ENCODE results near the gene ITGA7. TPM values are rescaled to one million over a fixed set of nuclear protein-coding genes. Genes with fewer than 3 reads are reported as not detected.
A peak's percentile ranks its signal among the peaks of the same experiment; 100 is the strongest.

Gene ITGA7, protein sequence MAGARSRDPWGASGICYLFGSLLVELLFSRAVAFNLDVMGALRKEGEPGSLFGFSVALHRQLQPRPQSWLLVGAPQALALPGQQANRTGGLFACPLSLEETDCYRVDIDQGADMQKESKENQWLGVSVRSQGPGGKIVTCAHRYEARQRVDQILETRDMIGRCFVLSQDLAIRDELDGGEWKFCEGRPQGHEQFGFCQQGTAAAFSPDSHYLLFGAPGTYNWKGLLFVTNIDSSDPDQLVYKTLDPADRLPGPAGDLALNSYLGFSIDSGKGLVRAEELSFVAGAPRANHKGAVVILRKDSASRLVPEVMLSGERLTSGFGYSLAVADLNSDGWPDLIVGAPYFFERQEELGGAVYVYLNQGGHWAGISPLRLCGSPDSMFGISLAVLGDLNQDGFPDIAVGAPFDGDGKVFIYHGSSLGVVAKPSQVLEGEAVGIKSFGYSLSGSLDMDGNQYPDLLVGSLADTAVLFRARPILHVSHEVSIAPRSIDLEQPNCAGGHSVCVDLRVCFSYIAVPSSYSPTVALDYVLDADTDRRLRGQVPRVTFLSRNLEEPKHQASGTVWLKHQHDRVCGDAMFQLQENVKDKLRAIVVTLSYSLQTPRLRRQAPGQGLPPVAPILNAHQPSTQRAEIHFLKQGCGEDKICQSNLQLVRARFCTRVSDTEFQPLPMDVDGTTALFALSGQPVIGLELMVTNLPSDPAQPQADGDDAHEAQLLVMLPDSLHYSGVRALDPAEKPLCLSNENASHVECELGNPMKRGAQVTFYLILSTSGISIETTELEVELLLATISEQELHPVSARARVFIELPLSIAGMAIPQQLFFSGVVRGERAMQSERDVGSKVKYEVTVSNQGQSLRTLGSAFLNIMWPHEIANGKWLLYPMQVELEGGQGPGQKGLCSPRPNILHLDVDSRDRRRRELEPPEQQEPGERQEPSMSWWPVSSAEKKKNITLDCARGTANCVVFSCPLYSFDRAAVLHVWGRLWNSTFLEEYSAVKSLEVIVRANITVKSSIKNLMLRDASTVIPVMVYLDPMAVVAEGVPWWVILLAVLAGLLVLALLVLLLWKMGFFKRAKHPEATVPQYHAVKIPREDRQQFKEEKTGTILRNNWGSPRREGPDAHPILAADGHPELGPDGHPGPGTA
- total RNA-seq = 255 TPM
- polyA plus RNA-seq (ENCODE audit: insufficient read depth in 1 of 8, insufficient read length in 8 of 8, low replicate concordance in 1 of 8) = 100 to 1,000 TPM; 195 to 461 (median 377) TPM
- long read RNA-seq, donor 1, transcript ITGA7-220 (5 exons, 817 nt) = major isoform, 7 of 164 reads
- long read RNA-seq, donor 1, partial matches to known transcripts = 59 of 164 reads
- long read RNA-seq, donor 1, other reads (novel, unspliced or antisense) = 97 of 164 reads
- long read RNA-seq, donor 2 = 0 reads
- long read RNA-seq, donor 3, full-length matches to known transcripts = 28 of 473 reads
- long read RNA-seq, donor 3, partial matches to known transcripts = 429 of 473 reads
- long read RNA-seq, donor 3, other reads (novel, unspliced or antisense) = 16 of 473 reads
- long read RNA-seq, donor 4, partial matches to known transcripts = 65 of 207 reads
- long read RNA-seq, donor 4, other reads (novel, unspliced or antisense) = 139 of 207 reads
- long read RNA-seq, donor 5, full-length matches to known transcripts = 18 of 589 reads
- long read RNA-seq, donor 5, partial matches to known transcripts = 548 of 589 reads
- long read RNA-seq, donor 5, other reads (novel, unspliced or antisense) = 23 of 589 reads
- long read RNA-seq, donor 6, full-length matches to known transcripts = 11 of 685 reads
- long read RNA-seq, donor 6, partial matches to known transcripts = 640 of 685 reads
- long read RNA-seq, donor 6, other reads (novel, unspliced or antisense) = 34 of 685 reads
- long read RNA-seq, donor 7, partial matches to known transcripts = 299 of 308 reads
- long read RNA-seq, donor 7, other reads (novel, unspliced or antisense) = 6 of 308 reads
- long read RNA-seq, donor 8, partial matches to known transcripts = 307 of 319 reads
- long read RNA-seq, donor 8, other reads (novel, unspliced or antisense) = 9 of 319 reads
- long read RNA-seq, donor 9, partial matches to known transcripts = 269 of 274 reads
- long read RNA-seq, donor 9, other reads (novel, unspliced or antisense) = 0 of 274 reads
- long read RNA-seq, donor 10, full-length matches to known transcripts = 10 of 468 reads
- long read RNA-seq, donor 10, partial matches to known transcripts = 445 of 468 reads
- long read RNA-seq, donor 10, other reads (novel, unspliced or antisense) = 13 of 468 reads
- long read RNA-seq, donor 11, transcript ITGA7-220 (5 exons, 817 nt) = major isoform, 5 of 250 reads
- long read RNA-seq, donor 11, partial matches to known transcripts = 232 of 250 reads
- long read RNA-seq, donor 11, other reads (novel, unspliced or antisense) = 12 of 250 reads

DNA sequence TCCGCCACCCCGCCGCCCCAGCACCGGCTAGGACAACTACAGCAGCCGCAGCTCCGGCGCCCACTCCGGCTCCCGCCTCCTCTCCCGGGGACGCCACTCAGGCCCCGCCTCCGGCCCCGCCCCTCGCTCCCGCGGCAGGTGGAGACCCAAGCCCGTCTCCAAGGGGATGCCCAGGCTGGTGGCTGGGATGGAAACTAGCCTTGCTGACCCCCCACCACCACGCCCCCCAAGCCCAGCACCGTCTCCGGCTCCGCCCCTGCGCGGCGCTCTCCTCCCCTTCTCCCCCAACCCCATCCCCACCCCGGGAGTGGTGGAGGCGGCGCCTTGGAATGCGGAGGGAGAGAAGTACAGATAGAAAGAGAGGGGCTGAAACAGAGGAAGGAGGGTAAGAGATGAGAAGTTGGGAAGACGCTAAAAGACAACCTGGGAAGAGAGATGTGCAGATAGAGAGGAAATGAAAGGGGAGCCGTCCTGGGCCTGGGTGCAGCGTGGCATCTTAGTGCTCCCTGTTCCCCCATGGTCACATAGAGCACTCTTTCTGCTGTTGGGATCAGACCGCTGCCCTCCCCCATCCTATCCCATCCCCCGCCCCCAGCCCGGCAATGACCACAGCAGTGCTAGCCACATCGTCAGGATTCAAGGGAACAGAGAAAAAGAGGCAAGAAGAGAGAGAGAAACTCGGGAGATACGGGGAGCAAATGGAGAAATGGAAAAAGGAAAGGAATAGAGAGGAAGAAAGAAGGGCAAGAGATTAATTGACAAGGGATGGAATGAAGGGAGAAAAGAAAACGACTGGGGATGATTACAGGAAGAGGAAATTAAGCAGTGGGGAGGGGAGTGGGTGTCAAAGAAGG is at the start of gene ITGA7:
TSS of gene ITGA7 (minus strand) at position 64 of the 854 bp plus-strand sequence. CDS start 222 bp downstream, outside the sequence.
- Histone ChIP-seq H3K36me3 (ENCODE audit: control insufficient read depth, insufficient read depth, low read length) (no peaks in the 10 kb centered on the region), H3K27me3 (ENCODE audit: control insufficient read depth, insufficient read depth, low read length) (peaks cover 16% of the 10 kb centered on the region), H3K4me3 (ENCODE audit: low read length) (peak within 1 kb of the TSS; percentile 86), H3K4me1 (ENCODE audit: control insufficient read depth, insufficient read depth, low read length) (peaks cover 66% of the 10 kb centered on the region), H3K9me3 (replicated peaks; ENCODE audit: control insufficient read depth, low read depth, low read length) (no peaks in the 10 kb centered on the region), H3K27ac (ENCODE audit: low read length) (peak within 1 kb of the TSS; percentile 94)
- 0% methylated on average over 18 of the region's 39 CpGs for WGBS (ENCODE audit: insufficient coverage)
- DNase-seq = peak; percentile 85

GRCh38 chr12:55755246-55755645 is 47.5 kb upstream of the ITGA7 start:
- no peak overlapping the region for H3K27ac ChIP-seq (ENCODE audit: low read length)
- no CpG with 5 or more reads among the region's 2 CpGs for WGBS (ENCODE audit: insufficient coverage)

DNA sequence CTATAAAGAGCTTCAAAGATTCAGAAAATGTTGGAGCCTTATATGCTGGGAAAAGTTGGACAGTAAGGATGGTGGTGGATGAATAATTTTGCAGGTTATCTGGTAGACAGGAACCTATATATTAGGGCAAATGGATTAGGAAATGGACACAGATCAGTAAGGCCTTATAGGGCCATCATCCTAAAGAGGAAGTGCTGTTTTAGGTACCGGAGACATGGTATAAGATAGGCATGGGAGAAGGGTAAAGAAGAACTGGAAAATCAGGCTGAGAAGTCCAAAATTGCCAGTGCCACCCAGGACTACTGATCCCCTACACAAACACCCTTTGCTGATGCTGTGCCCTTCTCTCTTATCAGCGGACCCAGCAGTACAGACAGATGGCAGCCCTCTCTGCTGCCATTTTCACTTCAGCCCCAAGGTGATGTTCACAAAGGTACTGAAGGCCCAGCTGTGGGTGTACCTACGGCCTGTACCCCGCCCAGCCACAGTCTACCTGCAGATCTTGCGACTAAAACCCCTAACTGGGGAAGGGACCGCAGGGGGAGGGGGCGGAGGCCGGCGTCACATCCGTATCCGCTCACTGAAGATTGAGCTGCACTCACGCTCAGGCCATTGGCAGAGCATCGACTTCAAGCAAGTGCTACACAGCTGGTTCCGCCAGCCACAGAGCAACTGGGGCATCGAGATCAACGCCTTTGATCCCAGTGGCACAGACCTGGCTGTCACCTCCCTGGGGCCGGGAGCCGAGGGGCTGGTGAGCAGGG is 40.7 kb upstream of the ITGA7 start:
- H3K27ac ChIP-seq (ENCODE audit: low read length) = no peak overlapping the region
- H3K36me3 ChIP-seq (ENCODE audit: control insufficient read depth, insufficient read depth, low read length) = peaks cover 45% of the 10 kb centered on the region
- no peaks in the 10 kb centered on the region for H3K9me3 ChIP-seq (replicated peaks; ENCODE audit: control insufficient read depth, low read depth, low read length)
- DNase-seq = no peak
- no peak overlapping the region for H3K4me3 ChIP-seq (ENCODE audit: low read length)
- H3K4me1 ChIP-seq (ENCODE audit: control insufficient read depth, insufficient read depth, low read length) = peaks cover 27% of the 10 kb centered on the region
- WGBS (ENCODE audit: insufficient coverage) = 77% methylated on average over 16 of the region's 18 CpGs
- H3K27me3 ChIP-seq (ENCODE audit: control insufficient read depth, insufficient read depth, low read length) = peaks cover 2% of the 10 kb centered on the region

More at GRCh38 chr12:55755246-55755645, 47.5 kb upstream of the ITGA7 start:
- no peaks in the 10 kb centered on the region for H3K27me3 ChIP-seq (ENCODE audit: control insufficient read depth, insufficient read depth, low read length)
- H3K4me1 ChIP-seq (ENCODE audit: control insufficient read depth, insufficient read depth, low read length) = no peaks in the 10 kb centered on the region
- H3K36me3 ChIP-seq (ENCODE audit: control insufficient read depth, insufficient read depth, low read length) = peaks cover 87% of the 10 kb centered on the region
- DNase-seq = no peak
- H3K9me3 ChIP-seq (replicated peaks; ENCODE audit: control insufficient read depth, low read depth, low read length) = no peaks in the 10 kb centered on the region
- H3K4me3 ChIP-seq (ENCODE audit: low read length) = no peak overlapping the region

DNA sequence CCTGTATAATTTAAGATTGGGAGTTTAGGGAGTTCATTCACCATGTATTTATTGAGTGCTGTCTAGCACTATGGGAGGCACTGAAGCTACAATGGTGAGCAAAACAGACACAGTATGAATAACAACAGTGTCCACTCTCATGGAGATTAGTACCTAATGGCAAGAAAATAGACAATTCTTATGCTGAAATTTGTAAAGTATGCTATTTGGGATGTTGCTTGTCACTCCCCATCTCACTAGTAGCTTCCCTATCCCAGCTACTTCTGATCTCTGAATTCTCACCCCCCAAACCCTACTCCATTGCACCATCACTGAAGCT is 39.2 kb upstream of the ITGA7 start:
- H3K4me1 ChIP-seq (ENCODE audit: control insufficient read depth, insufficient read depth, low read length) = peaks cover 35% of the 10 kb centered on the region
- DNase-seq = no peak
- H3K9me3 ChIP-seq (replicated peaks; ENCODE audit: control insufficient read depth, low read depth, low read length) = no peaks in the 10 kb centered on the region
- H3K27ac ChIP-seq (ENCODE audit: low read length) = no peak overlapping the region
- H3K36me3 ChIP-seq (ENCODE audit: control insufficient read depth, insufficient read depth, low read length) = peaks cover 31% of the 10 kb centered on the region
- no peak overlapping the region for H3K4me3 ChIP-seq (ENCODE audit: low read length)
- peaks cover 2% of the 10 kb centered on the region for H3K27me3 ChIP-seq (ENCODE audit: control insufficient read depth, insufficient read depth, low read length)

- no peak for DNase-seq
- Histone ChIP-seq H3K4me3 (ENCODE audit: low read length) (no peak overlapping the region), H3K4me1 (ENCODE audit: control insufficient read depth, insufficient read depth, low read length) (peaks cover 38% of the 10 kb centered on the region), H3K9me3 (replicated peaks; ENCODE audit: control insufficient read depth, low read depth, low read length) (no peaks in the 10 kb centered on the region), H3K27ac (ENCODE audit: low read length) (peak overlapping the region; percentile 10), H3K36me3 (ENCODE audit: control insufficient read depth, insufficient read depth, low read length) (peaks cover 25% of the 10 kb centered on the region), H3K27me3 (ENCODE audit: control insufficient read depth, insufficient read depth, low read length) (peaks cover 2% of the 10 kb centered on the region)
- WGBS (ENCODE audit: insufficient coverage) = 16% methylated on average over 2 of the region's 3 CpGs
Measured at GRCh38 chr12:55746174-55746912, 38.6 kb upstream of the ITGA7 start.

GRCh38 chr12:55745361-55746173 is 37.9 kb upstream of the ITGA7 start:
- Histone ChIP-seq H3K27me3 (ENCODE audit: control insufficient read depth, insufficient read depth, low read length) (peaks cover 2% of the 10 kb centered on the region), H3K9me3 (replicated peaks; ENCODE audit: control insufficient read depth, low read depth, low read length) (no peaks in the 10 kb centered on the region), H3K4me1 (ENCODE audit: control insufficient read depth, insufficient read depth, low read length) (peaks cover 38% of the 10 kb centered on the region), H3K4me3 (ENCODE audit: low read length) (no peak overlapping the region), H3K27ac (ENCODE audit: low read length) (peak overlapping the region; percentile 49), H3K36me3 (ENCODE audit: control insufficient read depth, insufficient read depth, low read length) (peaks cover 18% of the 10 kb centered on the region)
- WGBS (ENCODE audit: insufficient coverage) = 20% methylated on average over 2 of the region's 13 CpGs
- DNase-seq = peak; percentile 85
